Left forelimb (tissue), 1 donor: ENCODE results near the gene RPL39L.
"Not testable (repeated sequence)": the region's sequence is repeated elsewhere in the genome, so short reads cannot be mapped to it uniquely, and the experiment has no call there.

Experiments used
- DNase-seq: peaks from one replicate; pipeline ENCODE4 v3.0.0-alpha.2; 2018; ENCODE audit warnings: low spot score

RPL39L gene

DNA sequence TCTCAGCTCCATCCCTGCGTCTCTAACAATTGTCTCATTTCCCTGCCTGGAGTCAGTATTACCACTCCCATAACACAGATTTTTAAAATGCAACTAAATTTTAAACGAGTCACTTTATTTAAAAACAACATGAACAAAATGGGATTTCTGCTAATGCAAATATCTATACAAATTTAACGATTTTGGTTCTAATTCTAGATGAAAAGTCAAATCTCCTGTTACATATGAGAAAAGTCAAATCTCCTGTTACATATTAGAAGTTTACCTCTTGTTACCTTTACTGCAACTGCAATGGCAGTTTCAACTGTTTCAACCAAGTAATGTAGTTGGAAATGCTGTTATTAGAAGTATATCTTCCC lies 578 bp upstream of the RPL39L start:
- no peak for DNase-seq

DNA sequence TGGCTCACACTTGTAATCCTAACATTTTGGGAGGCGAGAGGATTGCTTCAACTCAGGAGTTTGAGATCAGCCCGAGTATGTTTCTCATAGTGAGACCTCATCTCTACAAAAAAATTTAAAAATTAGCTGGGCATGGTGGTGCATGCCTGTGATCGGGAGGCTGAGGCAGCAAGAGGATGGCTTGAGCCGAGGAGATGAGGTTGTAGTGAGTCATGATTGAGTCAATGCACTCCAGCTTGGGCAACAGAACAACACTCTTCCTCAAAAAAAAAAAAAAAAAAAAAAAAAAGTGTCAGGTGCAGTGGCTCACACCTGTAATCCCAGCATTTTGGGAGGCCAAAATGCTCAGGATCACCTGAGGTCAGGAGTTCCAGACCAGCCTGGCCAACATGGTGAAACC lies 2.4 kb downstream of the RPL39L start:
- DNase-seq, result no peak

DNA sequence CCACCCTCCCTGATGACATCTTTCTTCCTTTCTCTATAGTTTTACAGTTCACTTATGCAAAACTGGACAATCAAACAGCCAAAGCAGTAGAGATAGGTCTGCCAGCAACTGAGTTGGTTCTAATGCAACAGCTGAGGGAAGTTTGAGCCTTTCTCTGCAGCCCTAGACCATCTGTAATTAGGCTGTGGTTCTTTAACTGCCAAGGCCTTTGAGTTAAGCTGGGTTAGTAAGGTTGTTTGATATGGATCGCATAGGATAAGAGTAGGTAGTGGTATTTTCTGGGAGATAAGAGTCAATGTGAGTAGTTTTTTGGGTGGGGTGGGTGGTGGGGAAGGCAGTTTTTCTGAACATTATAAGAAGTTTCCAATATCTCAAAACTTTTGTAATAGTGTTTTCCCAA lies 3.0 kb downstream of the RPL39L start:
- DNase-seq, result no peak

DNA sequence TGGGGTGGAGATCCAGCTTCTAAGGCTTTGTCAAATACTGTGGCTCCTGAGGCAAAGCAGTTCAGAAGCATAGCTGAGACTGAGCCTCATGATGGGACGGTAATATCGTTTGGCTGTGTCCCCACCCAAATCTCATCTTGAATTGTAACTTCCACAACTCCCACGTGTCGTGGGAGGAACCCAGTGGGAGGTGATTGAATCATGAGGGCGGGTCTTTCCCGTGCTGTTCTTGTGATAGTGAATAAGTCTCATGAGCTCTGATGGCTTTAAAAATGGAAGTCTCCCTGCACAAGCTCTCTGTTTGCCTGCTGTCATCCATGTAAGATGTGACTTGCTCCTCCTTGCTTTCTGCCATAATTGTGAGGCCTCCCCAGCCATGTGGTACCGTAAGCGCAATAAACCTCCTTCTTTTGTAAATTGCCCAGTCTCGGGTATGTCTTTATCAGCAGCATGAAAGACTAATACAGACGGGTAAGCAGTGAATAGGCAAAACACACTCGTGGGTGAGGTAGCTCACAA lies 4.1 kb downstream of the RPL39L start:
- not testable (repeated sequence) for DNase-seq

DNA sequence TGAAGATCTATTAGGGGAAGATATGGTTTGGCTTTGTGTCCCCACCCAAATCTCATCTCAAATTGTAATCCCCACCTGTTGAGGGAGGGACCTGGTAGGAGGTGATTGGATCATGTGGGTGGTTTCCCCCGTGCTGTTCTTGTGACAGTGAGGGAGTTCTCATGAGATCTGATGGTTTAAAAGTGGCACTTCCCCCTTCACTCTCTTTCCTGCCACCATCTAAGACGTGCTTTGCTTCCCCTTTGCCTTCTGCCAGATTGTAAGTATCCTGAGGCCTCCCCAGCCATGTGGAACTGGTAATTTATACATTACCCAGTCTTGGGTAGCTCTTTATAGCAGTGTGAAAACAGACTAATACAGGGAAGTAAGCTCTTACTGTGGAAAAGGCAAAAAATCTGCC lies 6.1 kb downstream of the RPL39L start:
- DNase-seq, result not testable (repeated sequence)

DNA sequence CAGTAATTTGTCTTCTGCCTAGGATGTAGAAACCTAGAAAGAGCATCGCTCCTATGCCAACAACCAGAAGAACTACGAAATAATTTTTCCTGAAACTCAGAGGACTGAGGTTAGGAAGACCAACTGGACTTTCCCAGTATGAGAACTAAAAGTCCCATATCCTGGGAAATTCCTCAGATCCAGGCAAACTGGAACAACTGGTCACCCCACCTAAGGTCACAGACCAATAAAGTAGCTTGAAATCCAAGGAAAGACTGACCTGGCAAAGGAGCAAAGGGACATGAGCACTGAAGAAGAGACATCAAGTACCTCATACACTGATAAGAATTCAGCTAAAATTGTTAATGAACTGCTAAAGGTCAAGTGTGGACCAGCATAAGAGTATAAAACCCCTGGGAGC lies 6.6 kb downstream of the RPL39L start:
- no peak for DNase-seq

DNA sequence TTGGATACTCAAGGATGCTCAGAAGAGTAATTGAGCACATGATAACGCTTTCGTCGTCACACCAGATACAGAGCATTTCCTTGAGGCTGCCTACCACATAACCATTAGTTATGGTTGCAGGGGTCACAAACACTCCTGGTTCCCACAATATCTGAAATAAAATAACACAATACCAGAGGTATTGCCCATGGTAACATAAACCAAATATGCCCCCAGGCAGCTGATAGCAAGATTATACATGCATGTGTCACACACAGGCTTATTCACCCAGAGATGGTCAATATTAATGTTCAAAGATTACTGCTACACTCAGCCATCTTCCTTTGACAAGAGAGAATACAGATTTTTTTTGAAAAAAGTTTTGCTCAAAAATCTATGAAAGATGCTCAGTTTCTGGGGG lies 7.3 kb downstream of the RPL39L start:
- no peak for DNase-seq

DNA sequence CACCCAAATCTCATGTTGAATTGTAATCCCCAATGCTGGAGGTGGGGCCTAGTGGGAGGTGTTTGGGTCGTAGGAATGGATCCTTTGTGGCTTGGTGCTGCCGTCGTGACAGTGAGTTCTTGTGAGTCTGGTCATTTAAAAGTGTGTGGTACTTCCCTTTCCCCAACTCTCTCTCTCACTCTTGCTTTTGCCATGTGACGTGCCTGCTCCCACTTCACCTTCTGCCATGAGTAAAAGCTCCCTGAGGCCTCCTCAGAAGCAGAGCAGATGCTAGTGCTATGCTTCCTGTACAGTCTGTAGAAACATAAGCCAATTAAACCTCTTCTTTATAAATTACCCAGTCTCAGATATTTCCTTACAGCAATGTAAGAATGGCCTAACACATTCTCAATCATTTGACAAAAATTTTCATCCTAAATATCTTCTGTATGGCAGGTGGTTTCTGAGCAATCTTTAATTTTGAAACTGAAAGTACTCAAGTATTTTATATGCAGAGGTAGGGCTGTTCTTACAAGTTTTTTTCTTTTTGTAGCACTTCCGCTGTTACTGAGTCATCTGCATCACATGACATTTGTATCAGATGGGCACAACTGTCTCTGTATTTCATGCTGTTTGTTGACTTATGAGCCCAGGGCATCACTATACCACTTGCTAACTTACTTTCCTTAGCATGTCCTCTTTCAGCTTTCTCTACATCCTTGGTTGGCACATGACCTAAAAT lies 8.8 kb downstream of the RPL39L start:
- no peak for DNase-seq

DNA sequence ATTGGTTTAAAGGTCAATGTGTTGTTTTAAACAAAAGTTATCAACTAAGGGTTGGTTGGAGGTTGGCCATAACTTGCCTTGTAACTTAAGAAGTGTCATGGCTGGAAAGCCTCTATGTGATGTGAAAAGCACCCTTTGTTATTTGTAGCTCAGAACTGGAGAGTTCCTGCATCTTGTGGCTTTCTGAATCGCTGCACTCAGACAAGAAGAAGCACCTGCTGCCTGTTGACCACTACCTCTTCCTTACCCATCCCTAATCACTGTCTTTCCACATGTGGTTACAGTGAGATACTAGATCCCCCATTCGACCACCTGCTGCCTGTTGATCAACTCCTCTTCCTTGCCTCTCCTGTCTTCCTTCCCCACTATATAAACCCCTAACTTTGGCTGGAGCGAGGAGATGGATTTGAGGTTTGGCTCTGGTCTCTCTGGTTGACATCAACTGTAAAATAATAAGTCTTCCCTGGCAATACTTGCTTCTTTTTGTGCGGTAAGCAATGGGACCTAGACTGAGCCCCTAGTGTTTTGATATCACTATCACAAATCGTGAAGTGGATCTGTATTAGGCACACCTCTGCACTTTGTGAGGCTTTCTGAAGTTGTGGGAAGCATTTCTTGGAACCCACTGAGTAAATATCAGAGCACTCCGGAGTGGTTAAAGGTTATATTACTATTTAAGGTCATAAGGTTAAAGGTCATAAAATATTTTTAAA lies 13.8 kb downstream of the RPL39L start:
- DNase-seq, result no peak

DNA sequence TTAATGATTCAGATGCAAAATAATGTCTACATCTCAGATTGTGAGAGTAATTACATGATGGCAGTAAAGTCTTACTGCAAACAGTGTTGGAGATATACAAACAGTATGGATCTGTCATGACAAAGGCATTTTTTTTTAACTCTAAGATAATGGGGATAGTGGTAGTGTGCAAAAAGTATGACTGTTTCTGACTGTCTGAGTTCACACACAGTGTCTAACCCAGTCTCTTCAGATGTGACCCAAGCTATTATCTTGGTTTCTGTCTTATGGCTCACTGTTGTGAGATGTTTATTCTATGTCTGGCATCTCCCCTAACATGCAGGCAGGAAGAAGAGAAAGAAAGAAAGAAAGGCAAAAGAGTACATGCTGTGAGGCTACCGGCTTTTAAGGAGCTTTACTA lies 17.0 kb downstream of the RPL39L start:
- no peak for DNase-seq

DNA sequence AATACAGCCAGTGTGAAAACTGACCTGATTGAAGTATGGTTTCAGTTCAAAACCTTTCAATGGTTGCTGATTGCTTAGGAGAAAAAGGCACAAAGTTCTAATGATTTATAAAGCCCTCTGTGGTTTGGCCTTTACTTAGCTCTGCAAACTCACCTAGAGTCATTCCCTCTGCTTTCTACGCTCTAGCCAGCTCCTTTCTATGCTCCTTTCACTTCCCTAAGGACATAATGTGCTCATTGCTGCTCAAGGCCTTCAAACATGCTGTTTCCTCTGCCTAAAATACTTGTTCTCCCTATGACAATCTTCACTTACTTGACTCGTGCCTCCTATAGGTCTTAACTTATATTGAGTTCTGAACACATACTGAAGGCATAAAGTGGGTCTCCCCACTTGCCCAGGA lies 19.0 kb downstream of the RPL39L start:
- DNase-seq, result no peak

DNA sequence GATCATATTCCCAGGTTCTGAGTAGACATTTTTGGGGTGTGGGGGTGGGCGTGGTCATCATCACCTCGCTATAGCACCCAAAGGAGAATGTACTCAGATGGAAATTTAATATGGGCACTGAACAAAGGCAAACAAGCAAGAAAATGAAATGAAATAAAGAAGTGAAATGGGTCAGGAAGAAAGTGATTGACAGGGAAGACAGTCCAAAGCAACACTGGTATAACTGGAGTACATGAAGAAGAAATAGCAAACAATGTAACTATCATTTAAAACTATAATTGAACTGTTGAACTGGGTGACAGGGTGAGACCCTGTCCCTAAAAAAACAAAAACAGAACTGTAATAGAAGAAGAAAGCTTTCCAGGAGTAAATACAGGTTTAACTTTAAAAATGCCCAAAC lies 24.8 kb downstream of the RPL39L start:
- DNase-seq, result no peak

DNA sequence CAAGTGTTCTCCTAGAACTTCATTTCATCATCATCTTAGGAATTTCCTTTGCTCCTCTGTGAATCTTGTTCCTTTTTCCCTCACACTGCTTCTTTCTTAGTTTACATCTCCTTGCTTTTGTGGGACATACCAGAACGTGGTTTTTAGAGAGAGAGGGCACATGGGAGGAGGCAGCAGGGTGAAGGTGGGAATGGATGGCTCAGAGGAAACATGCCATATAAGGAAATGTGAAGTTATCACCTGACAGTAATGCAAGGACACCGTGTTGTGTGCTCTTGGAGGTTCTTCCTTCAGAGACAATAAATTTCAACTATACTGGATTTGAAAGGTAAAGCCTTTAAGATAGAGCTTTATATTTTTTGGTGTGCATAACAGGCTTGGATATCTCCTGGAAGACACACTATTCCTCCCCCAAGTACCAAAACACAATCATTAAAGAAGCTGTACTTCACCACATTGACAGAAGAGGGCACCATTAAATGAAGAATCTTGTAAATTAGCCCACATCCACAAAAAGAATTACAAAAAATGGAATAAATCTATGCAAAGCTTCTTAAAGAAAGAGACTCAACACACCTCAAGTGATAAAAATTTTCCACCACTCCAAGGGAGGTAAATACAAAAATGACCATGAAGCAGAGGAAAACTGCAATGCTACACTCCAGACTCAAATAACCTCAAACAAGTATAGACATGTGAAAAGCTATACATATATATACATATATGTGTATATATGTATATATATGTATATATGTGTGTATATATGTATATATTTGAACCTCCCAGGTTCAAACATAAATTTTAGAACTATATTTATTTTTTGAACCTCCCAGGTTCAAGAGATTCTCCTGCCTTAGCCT lies 26.1 kb downstream of the RPL39L start:
- DNase-seq, result no peak

DNA sequence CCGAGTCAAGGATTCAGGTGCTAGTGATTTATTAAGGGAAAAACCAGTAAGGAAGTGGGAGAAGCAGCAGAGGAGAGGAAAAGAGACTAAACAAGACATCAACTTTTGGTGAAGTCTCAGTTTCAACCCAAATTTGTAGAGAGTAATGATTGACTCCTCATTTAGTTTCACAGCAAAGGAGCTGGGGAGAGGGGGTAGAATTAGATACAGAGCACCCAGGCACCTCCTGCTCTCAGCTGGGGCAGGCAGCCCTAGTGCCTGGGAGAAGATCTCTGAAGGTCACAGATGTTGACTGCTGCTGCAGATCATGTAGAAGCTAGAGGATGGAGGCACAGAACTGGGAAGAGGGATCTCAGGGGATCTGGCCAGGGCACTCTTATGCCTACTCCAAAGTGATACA lies 29.1 kb downstream of the RPL39L start:
- no peak for DNase-seq

DNA sequence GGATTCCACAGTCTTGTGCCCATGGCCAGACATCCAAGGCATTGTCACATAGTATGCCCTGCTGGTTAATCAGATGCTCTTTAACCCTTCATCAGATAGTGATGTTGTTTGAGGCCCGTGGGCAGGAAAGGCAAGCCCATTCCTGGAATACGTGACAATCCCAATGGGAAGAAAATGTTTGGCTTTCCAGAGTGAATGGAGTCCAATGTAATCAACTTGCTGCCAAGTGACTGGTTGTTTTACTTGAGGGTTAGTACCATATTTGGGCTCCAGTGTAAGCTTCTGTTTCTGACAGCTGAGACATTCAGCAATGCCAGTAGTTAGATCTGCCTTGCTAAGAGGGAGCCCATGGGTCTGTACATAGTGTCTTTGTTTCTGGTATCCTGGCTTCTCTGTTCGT lies 31.3 kb downstream of the RPL39L start:
- DNase-seq, result no peak

DNA sequence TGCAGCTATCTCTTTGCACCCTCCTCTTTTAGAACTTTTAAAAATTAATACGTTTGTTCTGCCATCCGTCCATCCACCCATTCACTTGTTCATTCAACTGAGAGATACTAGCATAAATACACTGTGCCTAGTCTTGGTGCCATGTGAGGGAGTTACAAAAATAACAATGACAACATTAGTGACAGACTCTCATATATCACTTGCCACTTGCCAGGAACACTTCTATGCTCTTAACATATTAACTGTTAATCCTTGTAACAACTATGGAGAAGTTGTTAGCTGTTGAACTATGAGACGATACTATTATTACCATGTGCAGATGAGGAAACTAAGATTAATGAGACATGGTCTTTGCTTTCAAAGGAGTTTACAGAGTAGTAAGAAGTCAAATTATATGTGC lies 33.6 kb downstream of the RPL39L start:
- DNase-seq, result no peak

DNA sequence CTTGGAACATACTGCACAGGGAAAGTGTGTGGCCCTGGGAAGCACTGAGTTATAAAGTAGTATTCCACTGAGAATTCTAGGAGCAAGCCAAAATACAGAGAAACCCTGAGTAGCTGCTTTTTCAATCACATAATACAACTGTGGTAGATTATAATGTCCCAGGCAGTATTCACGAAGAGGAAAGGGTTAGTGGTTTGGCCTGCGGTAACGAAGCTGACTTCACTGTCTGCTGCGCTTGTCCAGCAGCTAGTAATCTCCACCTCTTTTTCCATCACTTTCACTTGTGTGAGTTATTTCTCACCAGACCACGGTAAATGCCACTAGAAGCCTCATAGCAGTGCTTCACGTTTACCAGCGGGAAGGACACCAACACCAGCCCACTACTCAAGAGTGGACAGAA lies 34.4 kb downstream of the RPL39L start:
- peak; percentile 69 for DNase-seq

DNA sequence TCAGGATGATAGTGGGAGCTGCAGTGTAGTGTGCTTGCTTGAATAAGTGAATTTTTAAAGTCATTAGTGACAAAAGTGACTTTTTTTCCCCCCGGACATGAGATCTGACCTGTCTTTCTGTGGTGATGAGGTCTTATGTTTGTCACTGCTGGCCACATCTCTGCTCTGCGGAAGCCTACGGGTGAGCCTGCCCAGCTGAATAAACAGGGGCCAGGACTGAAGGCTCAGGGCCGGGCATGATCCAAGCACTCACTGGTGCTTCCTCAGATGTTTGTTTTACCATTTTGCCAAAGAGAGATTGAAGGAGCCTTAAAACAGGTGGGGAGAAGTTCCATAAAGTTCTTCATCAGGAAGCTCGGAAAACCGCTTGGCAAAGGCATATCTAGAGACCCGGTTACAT lies 35.0 kb downstream of the RPL39L start:
- no peak for DNase-seq

DNA sequence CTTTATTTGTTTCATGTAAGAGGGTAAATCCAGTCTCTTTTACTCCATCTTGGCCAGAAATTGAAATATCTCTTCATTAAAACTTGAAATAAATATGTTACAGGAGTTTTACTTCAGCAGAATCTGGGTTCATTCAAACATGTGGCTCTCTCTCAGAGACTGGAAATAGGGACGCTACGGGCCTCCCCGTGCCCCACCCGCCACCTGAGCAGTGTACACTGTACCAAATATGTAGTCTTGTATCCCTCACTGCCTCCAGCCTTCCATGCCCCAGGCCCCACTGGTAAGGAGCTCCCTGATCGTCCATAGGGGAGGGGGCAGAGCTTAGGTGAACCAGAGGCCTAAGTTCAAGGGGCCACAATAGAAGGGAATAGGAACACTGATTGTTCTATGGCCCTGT lies 36.0 kb downstream of the RPL39L start:
- DNase-seq, result no peak

DNA sequence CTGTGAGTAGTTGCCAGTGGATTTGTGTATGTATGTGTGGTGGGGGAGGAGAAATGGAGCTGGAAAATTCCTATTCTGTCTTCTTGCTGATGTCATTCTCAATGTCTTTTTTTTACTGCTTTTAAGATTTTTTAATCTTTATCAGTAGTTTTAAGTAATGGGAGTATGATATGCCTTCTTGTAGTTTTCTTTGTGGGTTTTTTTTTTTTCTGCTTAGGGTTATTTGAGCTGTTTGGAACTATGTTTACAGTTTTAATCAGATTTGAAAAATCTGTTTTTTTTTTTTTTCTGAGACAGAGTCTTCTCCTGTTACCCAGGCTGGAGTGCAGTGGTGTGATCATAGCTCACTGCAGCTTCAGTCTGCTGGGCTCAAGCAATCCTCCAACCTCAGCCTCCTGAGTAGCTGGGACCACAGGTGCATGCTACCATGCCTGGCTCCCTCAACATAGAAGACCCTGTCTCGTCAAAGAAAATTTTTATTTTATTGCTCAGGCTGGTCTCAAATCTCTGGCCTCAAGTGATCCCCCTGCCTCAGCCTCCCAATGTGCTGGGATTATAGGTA lies 37.1 kb downstream of the RPL39L start:
- DNase-seq, result no peak

DNA sequence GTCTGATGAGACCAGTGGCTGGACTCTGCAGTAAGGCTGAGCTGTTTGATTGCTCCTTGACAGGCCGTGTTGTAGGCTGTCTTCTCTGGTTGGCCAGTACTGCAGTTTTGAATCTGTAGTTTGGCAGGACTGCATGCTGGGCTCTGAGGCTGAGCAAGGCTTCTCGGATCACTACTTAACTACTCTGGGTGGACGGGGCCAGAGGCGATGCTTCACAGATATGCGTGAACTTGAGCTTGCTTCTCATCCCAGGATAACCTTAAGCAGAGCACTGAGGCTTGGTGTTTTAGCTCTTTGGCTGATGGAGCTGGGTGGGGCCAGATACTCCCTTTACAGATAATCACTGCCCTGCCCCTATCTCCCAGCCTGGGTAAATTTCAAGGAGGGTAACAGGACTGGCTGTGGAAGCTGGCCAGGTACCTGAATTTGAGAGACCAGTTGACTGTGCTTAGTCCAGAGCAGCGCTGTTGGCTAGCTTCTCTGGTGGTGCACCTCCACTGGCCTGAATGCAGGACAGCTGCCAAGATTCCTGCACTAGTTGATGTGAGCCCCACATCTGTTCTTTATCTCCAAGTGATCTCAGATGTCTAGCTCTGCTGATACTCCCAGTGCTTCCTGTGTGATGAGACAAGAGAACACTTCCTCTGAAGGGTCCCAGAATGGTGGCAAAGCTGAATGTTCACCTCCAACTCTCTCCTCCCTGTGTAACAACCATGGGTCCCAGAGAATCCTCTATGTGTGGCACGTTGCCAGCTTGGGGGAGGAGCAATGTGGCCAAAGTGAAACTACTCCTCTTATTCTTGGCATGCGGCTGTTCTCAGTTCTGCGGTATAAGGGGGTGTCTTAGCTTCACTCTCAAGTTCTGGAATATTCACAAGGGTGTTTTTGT lies 37.9 kb downstream of the RPL39L start:
- peak; percentile 80 for DNase-seq
